Testis (tissue), 2 donors: ENCODE measurements around the gene CLDN1.

ENCODE experiments used
- POLR2A ChIP-seq: fragments of 450-650 bp; IDR thresholded peaks from one replicate; pipeline ENCODE4 v1.6.1; 2017; ENCODE audit warnings: antibody characterized with exemption, mild to moderate bottlenecking, moderate library complexity
- TF ChIP-seq, protein P1 (sequence below), 3 experiments: fragments of 450-650 bp in 2 of 3; fragments of 200-600 bp in 1 of 3; sonication (generic) in 1 of 3; IDR thresholded peaks; one replicate each; pipeline ENCODE4 v1.5.1; 2016 to 2019; ENCODE audit warnings: antibody characterized with exemption in 3 of 3, mild to moderate bottlenecking in 2 of 3, moderate library complexity in 1 of 3

DNA sequence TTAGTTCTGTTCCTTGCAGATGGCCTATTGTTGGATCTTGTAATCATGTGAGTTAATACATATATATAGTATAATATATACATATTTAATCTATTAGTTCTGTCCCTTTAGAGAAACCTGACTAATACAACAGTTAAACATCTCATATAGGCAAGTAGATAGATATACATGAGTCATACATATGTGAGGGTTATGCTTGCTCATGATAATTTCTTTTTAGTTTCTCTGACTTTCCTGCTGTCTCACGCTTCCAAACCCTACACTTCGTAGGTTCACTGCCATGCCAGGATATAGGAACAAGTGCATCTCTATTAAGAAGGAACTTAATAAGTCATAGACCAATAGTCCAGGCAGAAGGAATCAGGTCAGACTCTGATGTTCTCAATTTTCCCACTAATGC lies 48.9 kb upstream of the CLDN1 start:
- TF ChIP-seq, protein P1, sequence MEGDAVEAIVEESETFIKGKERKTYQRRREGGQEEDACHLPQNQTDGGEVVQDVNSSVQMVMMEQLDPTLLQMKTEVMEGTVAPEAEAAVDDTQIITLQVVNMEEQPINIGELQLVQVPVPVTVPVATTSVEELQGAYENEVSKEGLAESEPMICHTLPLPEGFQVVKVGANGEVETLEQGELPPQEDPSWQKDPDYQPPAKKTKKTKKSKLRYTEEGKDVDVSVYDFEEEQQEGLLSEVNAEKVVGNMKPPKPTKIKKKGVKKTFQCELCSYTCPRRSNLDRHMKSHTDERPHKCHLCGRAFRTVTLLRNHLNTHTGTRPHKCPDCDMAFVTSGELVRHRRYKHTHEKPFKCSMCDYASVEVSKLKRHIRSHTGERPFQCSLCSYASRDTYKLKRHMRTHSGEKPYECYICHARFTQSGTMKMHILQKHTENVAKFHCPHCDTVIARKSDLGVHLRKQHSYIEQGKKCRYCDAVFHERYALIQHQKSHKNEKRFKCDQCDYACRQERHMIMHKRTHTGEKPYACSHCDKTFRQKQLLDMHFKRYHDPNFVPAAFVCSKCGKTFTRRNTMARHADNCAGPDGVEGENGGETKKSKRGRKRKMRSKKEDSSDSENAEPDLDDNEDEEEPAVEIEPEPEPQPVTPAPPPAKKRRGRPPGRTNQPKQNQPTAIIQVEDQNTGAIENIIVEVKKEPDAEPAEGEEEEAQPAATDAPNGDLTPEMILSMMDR (IDR thresholded peaks at IDR 0.05), result no peak
- TF ChIP-seq POLR2A, result no peak
